ENCODE measurements around the gene FIGNL1. TPM values are rescaled to one million over a fixed set of nuclear protein-coding genes. Genes with fewer than 3 reads are reported as not detected.

The FIGNL1 gene
- total and polyA plus RNA-seq, 10 of the 15 experiments (the other 5 are each of a cell fraction or from before 2014, with no cell fraction given): 11.5 to 37.4 (median 29.0) TPM

- FAIRE-seq (no peak), ATAC-seq (no peak), DNase-seq (ENCODE audit: low read depth, low spot score) (no peak)
- intact Hi-C loops (cut with micrococcal nuclease; ENCODE audit: unreplicated experiment): no loop called here
- no peaks in the 10 kb centered on the region for H3K4me1 ChIP-seq (ENCODE audit: control insufficient read depth, insufficient read depth, low read length)
- H3K36me3 ChIP-seq (ENCODE audit: control insufficient read depth in 2 of 2, insufficient read depth in 2 of 2, low read length in 1 of 2): no peaks in the 10 kb centered on the region
- ChIA-PET RAD21 (ENCODE audit: unreplicated experiment) (interaction anchor here (1.1 kb wide), 1 partner anchor 9 kb away, joined by 3 read pairs; no protein-coding TSS in a partner anchor), POLR2A (no interaction called here), SMC1A (ENCODE audit: uncharacterized antibody, unreplicated experiment) (no interaction called here), CTCF (no interaction called here)
- H3K27ac ChIP-seq (ENCODE audit: control insufficient read depth, insufficient read depth): no peak overlapping the region
- no peaks in the 10 kb centered on the region for H3K79me2 ChIP-seq (ENCODE audit: control insufficient read depth, insufficient read depth, low read length)
- WGBS (ENCODE audit: insufficient coverage, insufficient replicate concordance, low lambda C conversion rate, missing lambda C conversion rate): 27% methylated on average over 9 of the region's 9 CpGs
- BruUV-seq (replicated peaks): no TSS peak
- TF ChIP-seq NR2C1 (IDR thresholded peaks at IDR 0.05) (no peak), JUND (IDR thresholded peaks at IDR 0.05; ENCODE audit: low read depth, low read length) (no peak), LARP7 (IDR thresholded peaks at IDR 0.05) (no peak), ZBTB11 (CRISPR knock-in tag; IDR thresholded peaks at IDR 0.05) (no peak), ZBED1 (IDR thresholded peaks at IDR 0.05; ENCODE audit: borderline replicate concordance) (no peak), SMARCA5 (IDR thresholded peaks at IDR 0.05) (no peak), EED (IDR thresholded peaks at IDR 0.05; ENCODE audit: low read depth) (no peak), ASH2L (IDR thresholded peaks at IDR 0.05; ENCODE audit: borderline replicate concordance, low read depth) (no peak), BRCA1 (IDR thresholded peaks at IDR 0.05; ENCODE audit: low read depth, low read length) (no peak), ZNF687 (IDR thresholded peaks at IDR 0.05) (no peak), BCL3 (IDR thresholded peaks at IDR 0.05; ENCODE audit: borderline replicate concordance, insufficient read depth, low read depth, low read length, poor library complexity, severe bottlenecking) (no peak), KLF5 (IDR thresholded peaks at IDR 0.05; ENCODE audit: partially characterized antibody) (no peak), IRF5 (IDR thresholded peaks at IDR 0.05; ENCODE audit: borderline replicate concordance) (no peak), SIX5 (IDR thresholded peaks at IDR 0.05; ENCODE audit: low read depth, low read length, severe bottlenecking) (no peak)
- H3K9me3 ChIP-seq (replicated peaks; ENCODE audit: control insufficient read depth, insufficient read depth, low read length): no peaks in the 10 kb centered on the region
- H4K20me1 ChIP-seq (ENCODE audit: control insufficient read depth, insufficient read depth): no peaks in the 10 kb centered on the region
- in situ Hi-C loops (cut with MboI): no loop called here
- H2AFZ ChIP-seq (ENCODE audit: control insufficient read depth, low read depth, low read length): no peak overlapping the region
- H3K4me2 ChIP-seq (ENCODE audit: control insufficient read depth, insufficient read depth): no peak overlapping the region
- H3K27me3 ChIP-seq (replicated peaks in 1 of 2; ENCODE audit: control insufficient read depth in 2 of 2, insufficient read depth in 2 of 2, low read length in 1 of 2): peaks cover 0 to 2% of the 10 kb centered on the region in 2 experiments; a peak in 3 of 4 replicates
- H3K9ac ChIP-seq (ENCODE audit: control insufficient read depth, insufficient read depth, low read length): no peak overlapping the region
- no peak overlapping the region for H3K4me3 ChIP-seq
These were observed 26.9 kb upstream of the FIGNL1 start for GRCh38 chr7:50476953-50477625.
